WTC11 (cell line): ENCODE results near the gene EPHA6. TPM values are rescaled to one million over a fixed set of nuclear protein-coding genes. Genes with fewer than 3 reads are reported as not detected.
A peak's percentile ranks its signal among the peaks of the same experiment; 100 is the strongest.

Experiments
- ATAC-seq: fragments of 200-7000 bp; cut with Tn5 transposase; 2 replicates; pipeline ENCODE4 v1.10.0; 2021; ENCODE audit warnings: mild to moderate bottlenecking, moderate library complexity
- CTCF ChIA-PET: fragments of 300-600 bp; sonication (Branson Sonifier 250); formaldehyde crosslinking; loops from one replicate; lab custom pipeline; 2021; ENCODE audit warnings: antibody characterized with exemption; lab: Charles Lee
- POLR2A ChIA-PET: fragments of 350-600 bp; sonication (Branson Sonifier 250); formaldehyde crosslinking; loops from one replicate; lab custom pipeline; 2021; ENCODE audit warnings: antibody characterized with exemption; lab: Charles Lee
- DNase-seq: peaks from one replicate; pipeline ENCODE4 v3.0.0; 2021; ENCODE audit warnings: low spot score
- H3K27ac Mint-ChIP-seq: 2 replicates; pipeline ENCODE4 v1.8.0; 2021; ENCODE audit warnings: mixed read lengths
- H3K27me3 Mint-ChIP-seq: 2 replicates; pipeline ENCODE4 v1.8.0; 2021; ENCODE audit warnings: low read depth, mild to moderate bottlenecking, moderate library complexity, mixed read lengths
- H3K36me3 Mint-ChIP-seq: 2 replicates; pipeline ENCODE4 v1.8.0; 2021; ENCODE audit warnings: mixed read lengths
- H3K4me1 Mint-ChIP-seq: 2 replicates; pipeline ENCODE4 v1.8.0; 2022; ENCODE audit warnings: mixed read lengths
- H3K4me3 Mint-ChIP-seq: 2 replicates; pipeline ENCODE4 v1.8.0; 2021; ENCODE audit warnings: mild to moderate bottlenecking, moderate library complexity, mixed read lengths
- H3K9me3 Mint-ChIP-seq: 2 replicates; pipeline ENCODE4 v1.8.0; 2021; ENCODE audit warnings: mixed read lengths
- ATF1 ChIP-seq: sonication (generic); formaldehyde crosslinking; IDR thresholded peaks from 2 replicates; pipeline ENCODE4 v1.8.1; 2023; ENCODE audit warnings: mild to moderate bottlenecking, moderate library complexity, missing genetic modification reagents
- ATF2 ChIP-seq: sonication (generic); formaldehyde crosslinking; IDR thresholded peaks from 2 replicates; pipeline ENCODE4 v1.8.1; 2022; ENCODE audit warnings: low read depth, missing genetic modification reagents, borderline replicate concordance
- CBFB ChIP-seq: sonication (generic); formaldehyde crosslinking; IDR thresholded peaks from 2 replicates; pipeline ENCODE4 v1.8.1; 2022; ENCODE audit warnings: mild to moderate bottlenecking, low read depth, missing genetic modification reagents
- CREM ChIP-seq: sonication (generic); formaldehyde crosslinking; IDR thresholded peaks from 2 replicates; pipeline ENCODE4 v1.8.1; 2022; ENCODE audit warnings: mild to moderate bottlenecking, missing genetic modification reagents, moderate library complexity
- E2F5 ChIP-seq: sonication (generic); formaldehyde crosslinking; IDR thresholded peaks from 2 replicates; pipeline ENCODE4 v1.8.1; 2022; ENCODE audit warnings: mild to moderate bottlenecking, moderate library complexity, missing genetic modification reagents
- EMX1 ChIP-seq: fragments of 250-450 bp; sonication (Bioruptor Pico); IDR thresholded peaks from 2 replicates; pipeline ENCODE4 v1.8.0; 2021; ENCODE audit warnings: mild to moderate bottlenecking
- FOXJ3 ChIP-seq: sonication (generic); formaldehyde crosslinking; IDR thresholded peaks from 2 replicates; pipeline ENCODE4 v1.9.0; 2021; ENCODE audit warnings: missing genetic modification reagents, mild to moderate bottlenecking, borderline replicate concordance
- GTF2I ChIP-seq: fragments of 250-450 bp; sonication (Bioruptor Pico); conservative IDR thresholded peaks from 2 replicates; pipeline ENCODE4 v1.4.0; 2021; ENCODE audit warnings: mild to moderate bottlenecking
- HMGXB4 ChIP-seq: sonication (generic); formaldehyde crosslinking; IDR thresholded peaks from 2 replicates; pipeline ENCODE4 v1.8.1; 2023; ENCODE audit warnings: mild to moderate bottlenecking, moderate library complexity, missing genetic modification reagents
- JAZF1 ChIP-seq: fragments of 250-450 bp; sonication (Bioruptor Pico); IDR thresholded peaks from 2 replicates; pipeline ENCODE4 v1.9.0; 2021; ENCODE audit warnings: moderate library complexity, mild to moderate bottlenecking, inconsistent platforms
- NR2C2 ChIP-seq: sonication (generic); formaldehyde crosslinking; IDR thresholded peaks from 2 replicates; pipeline ENCODE4 v1.8.0; 2022; ENCODE audit warnings: mild to moderate bottlenecking, missing genetic modification reagents
- OVOL2 ChIP-seq: fragments of 250-450 bp; sonication (Bioruptor Pico); IDR thresholded peaks from 2 replicates; pipeline ENCODE4 v1.9.0; 2021; ENCODE audit warnings: mild to moderate bottlenecking, borderline replicate concordance
- TCF7 ChIP-seq: sonication (generic); formaldehyde crosslinking; IDR thresholded peaks from 2 replicates; pipeline ENCODE4 v1.8.0; 2022; ENCODE audit warnings: mild to moderate bottlenecking, low read depth, missing genetic modification reagents, moderate library complexity
- TEAD4 ChIP-seq: sonication (generic); formaldehyde crosslinking; IDR thresholded peaks from 2 replicates; pipeline ENCODE4 v1.8.0; 2022; ENCODE audit warnings: mild to moderate bottlenecking, missing genetic modification reagents
- ZBTB43 ChIP-seq: sonication (generic); formaldehyde crosslinking; IDR thresholded peaks from 2 replicates; pipeline ENCODE4 v1.8.1; 2023; ENCODE audit warnings: mild to moderate bottlenecking, missing genetic modification reagents
- ZNF138 ChIP-seq: sonication (generic); formaldehyde crosslinking; conservative IDR thresholded peaks from 2 replicates; pipeline ENCODE4 v1.8.1; 2022; ENCODE audit warnings: mild to moderate bottlenecking, moderate library complexity, missing genetic modification reagents
- ZNF232 ChIP-seq: sonication (generic); formaldehyde crosslinking; IDR thresholded peaks from 2 replicates; pipeline ENCODE4 v1.8.0; 2022; ENCODE audit warnings: mild to moderate bottlenecking, missing genetic modification reagents
- ZNF263 ChIP-seq: sonication (generic); formaldehyde crosslinking; IDR thresholded peaks from 2 replicates; pipeline ENCODE4 v1.8.1; 2022; ENCODE audit warnings: low read depth, mild to moderate bottlenecking, moderate library complexity, missing genetic modification reagents
- total RNA-seq: library from RNA; stranded (reverse); gene quantifications from 3 replicates; pipeline ENCODE4 v1.2.3, GENCODE V29; 2021
- TF ChIP-seq, protein P1 (sequence below): sonication (generic); formaldehyde crosslinking; IDR thresholded peaks from 2 replicates; pipeline ENCODE4 v1.8.0; 2022; ENCODE audit warnings: mild to moderate bottlenecking, missing genetic modification reagents
- TF ChIP-seq, protein P2 (sequence below): fragments of 250-450 bp; sonication (Bioruptor Pico); IDR thresholded peaks from 2 replicates; pipeline ENCODE4 v1.9.0; 2021; ENCODE audit warnings: mild to moderate bottlenecking
- TF ChIP-seq, protein P3 (sequence below): sonication (generic); formaldehyde crosslinking; conservative IDR thresholded peaks from 2 replicates; pipeline ENCODE4 v1.8.1; 2022; ENCODE audit warnings: mild to moderate bottlenecking, missing genetic modification reagents
- TF ChIP-seq, protein P4 (sequence below): sonication (generic); formaldehyde crosslinking; IDR thresholded peaks from 2 replicates; pipeline ENCODE4 v1.8.1; 2022; ENCODE audit warnings: missing genetic modification reagents, borderline replicate concordance

EPHA6 gene
- total RNA-seq, 1 experiment from 2014 or later, result 2.1 TPM

- DNase-seq, result no peak
- H3K9me3 Mint-ChIP-seq, result peaks cover 34% of the 10 kb centered on the region
- H3K36me3 Mint-ChIP-seq, result peaks cover 28% of the 10 kb centered on the region
- H3K27ac Mint-ChIP-seq, result no peak overlapping the region
- TF ChIP-seq FOXJ3 (CRISPR knock-in tag) (no peak), E2F5 (CRISPR knock-in tag) (no peak), ATF2 (CRISPR knock-in tag) (no peak)
- TF ChIP-seq, protein P1, sequence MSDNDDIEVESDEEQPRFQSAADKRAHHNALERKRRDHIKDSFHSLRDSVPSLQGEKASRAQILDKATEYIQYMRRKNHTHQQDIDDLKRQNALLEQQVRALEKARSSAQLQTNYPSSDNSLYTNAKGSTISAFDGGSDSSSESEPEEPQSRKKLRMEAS (CRISPR knock-in tag), result no peak
- no peak overlapping the region for H3K4me3 Mint-ChIP-seq
- peak; percentile 46 for ATAC-seq
- H3K27me3 Mint-ChIP-seq, result no peaks in the 10 kb centered on the region; the same call in 1 of the 2 replicates
- peaks cover 17% of the 10 kb centered on the region for H3K4me1 Mint-ChIP-seq
- POLR2A ChIA-PET, result no interaction called here
- CTCF ChIA-PET, result no interaction called here
These were observed 898.5 kb downstream of the EPHA6 start for GRCh38 chr3:97712919-97713318.

DNA sequence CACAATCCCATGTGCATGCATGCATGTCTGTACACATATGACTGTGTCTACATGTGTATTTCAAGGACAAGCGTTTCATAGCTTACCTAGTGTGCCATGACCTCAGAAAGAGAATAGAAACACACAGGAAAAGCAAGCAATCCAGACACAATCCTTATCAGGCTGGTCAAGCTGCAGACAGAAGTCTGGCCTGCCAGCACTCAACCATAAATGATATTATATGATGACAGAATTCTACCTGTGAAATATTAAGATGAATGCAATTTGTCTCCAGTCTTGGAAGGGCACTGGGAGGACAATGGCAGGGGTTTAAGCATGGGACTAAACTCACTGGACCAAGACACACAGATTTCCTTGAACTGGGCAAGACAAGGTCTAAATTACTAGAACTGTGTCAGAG lies 899.2 kb downstream of the EPHA6 start:
- Mint-ChIP-seq H3K36me3 (peaks cover 21% of the 10 kb centered on the region), H3K27ac (no peak overlapping the region; the same call in 1 of the 2 replicates), H3K9me3 (peaks cover 27% of the 10 kb centered on the region), H3K4me1 (peaks cover 19% of the 10 kb centered on the region), H3K4me3 (no peak overlapping the region), H3K27me3 (no peaks in the 10 kb centered on the region; the same call in 1 of the 2 replicates)
- TF ChIP-seq ATF1 (CRISPR knock-in tag), result no peak
- TF ChIP-seq GTF2I (CRISPR knock-in tag), result no peak
- TF ChIP-seq TEAD4, result no peak
- TF ChIP-seq, protein P1 (CRISPR knock-in tag), result no peak
- TF ChIP-seq HMGXB4 (CRISPR knock-in tag), result no peak
- no peak for TF ChIP-seq ZNF138 (CRISPR knock-in tag)
- no peak for TF ChIP-seq EMX1 (CRISPR knock-in tag)
- no peak for TF ChIP-seq CREM (CRISPR knock-in tag)
- TF ChIP-seq TCF7 (CRISPR knock-in tag), result no peak
- TF ChIP-seq NR2C2 (CRISPR knock-in tag), result no peak
- no peak for TF ChIP-seq CBFB (CRISPR knock-in tag)
- TF ChIP-seq JAZF1, result no peak
- TF ChIP-seq ZBTB43 (CRISPR knock-in tag), result no peak
- no peak for TF ChIP-seq ZNF263 (CRISPR knock-in tag)
- no peak for TF ChIP-seq OVOL2 (CRISPR knock-in tag)
- TF ChIP-seq ZNF232, result no peak
- TF ChIP-seq, protein P2, sequence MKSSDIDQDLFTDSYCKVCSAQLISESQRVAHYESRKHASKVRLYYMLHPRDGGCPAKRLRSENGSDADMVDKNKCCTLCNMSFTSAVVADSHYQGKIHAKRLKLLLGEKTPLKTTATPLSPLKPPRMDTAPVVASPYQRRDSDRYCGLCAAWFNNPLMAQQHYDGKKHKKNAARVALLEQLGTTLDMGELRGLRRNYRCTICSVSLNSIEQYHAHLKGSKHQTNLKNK (CRISPR knock-in tag), result no peak
- TF ChIP-seq, protein P3, sequence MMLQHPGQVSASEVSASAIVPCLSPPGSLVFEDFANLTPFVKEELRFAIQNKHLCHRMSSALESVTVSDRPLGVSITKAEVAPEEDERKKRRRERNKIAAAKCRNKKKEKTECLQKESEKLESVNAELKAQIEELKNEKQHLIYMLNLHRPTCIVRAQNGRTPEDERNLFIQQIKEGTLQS (CRISPR knock-in tag), result no peak
- TF ChIP-seq, protein P4, sequence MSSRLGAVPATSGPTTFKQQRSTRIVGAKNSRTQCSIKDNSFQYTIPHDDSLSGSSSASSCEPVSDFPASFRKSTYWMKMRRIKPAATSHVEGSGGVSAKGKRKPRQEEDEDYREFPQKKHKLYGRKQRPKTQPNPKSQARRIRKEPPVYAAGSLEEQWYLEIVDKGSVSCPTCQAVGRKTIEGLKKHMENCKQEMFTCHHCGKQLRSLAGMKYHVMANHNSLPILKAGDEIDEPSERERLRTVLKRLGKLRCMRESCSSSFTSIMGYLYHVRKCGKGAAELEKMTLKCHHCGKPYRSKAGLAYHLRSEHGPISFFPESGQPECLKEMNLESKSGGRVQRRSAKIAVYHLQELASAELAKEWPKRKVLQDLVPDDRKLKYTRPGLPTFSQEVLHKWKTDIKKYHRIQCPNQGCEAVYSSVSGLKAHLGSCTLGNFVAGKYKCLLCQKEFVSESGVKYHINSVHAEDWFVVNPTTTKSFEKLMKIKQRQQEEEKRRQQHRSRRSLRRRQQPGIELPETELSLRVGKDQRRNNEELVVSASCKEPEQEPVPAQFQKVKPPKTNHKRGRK (CRISPR knock-in tag), result no peak
- ChIA-PET POLR2A (no interaction called here), CTCF (no interaction called here)
- DNase-seq (no peak), ATAC-seq (no peak)
